Measurements from ENCODE around the gene RBM14. TPM values are rescaled to one million over a fixed set of nuclear protein-coding genes. Genes with fewer than 3 reads are reported as not detected.

The RBM14 gene
- total RNA-seq, 1 donor from 2014 or later = 23.5 TPM

- H3K27me3 ChIP-seq (ENCODE audit: control insufficient read depth in 3 of 3, insufficient read depth in 3 of 3, low read length in 3 of 3) = no peaks in the 10 kb centered on the region
- no peaks in the 10 kb centered on the region for H3K9me3 ChIP-seq (ENCODE audit: control insufficient read depth in 3 of 3, low read length in 3 of 3)
- H3K4me3 ChIP-seq (ENCODE audit: low read length in 3 of 3) = no peak overlapping the region
Observed at GRCh38 chr11:66609721-66610617, 6.5 kb upstream of the RBM14 start.

DNA sequence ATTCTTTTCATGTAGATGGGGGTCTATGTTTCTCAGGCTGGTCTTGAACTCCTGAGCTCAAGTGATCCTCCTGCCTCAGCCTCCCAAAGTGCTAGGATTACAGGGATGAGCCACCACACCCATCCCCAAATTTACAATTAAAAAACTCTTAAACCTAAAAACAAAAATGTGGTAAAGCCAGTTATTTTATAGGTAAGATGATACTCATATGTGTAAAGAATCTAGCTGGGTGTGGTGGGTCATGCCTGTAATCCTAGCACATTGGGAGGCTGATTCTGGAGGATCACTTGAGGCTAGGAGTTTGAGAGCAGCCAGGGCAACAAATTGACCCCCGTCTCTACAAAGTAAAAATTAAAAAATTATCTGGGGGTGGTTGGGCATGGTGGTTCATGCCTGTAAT lies 4.0 kb upstream of the RBM14 start:
- no peaks in the 10 kb centered on the region for H3K9me3 ChIP-seq (ENCODE audit: control insufficient read depth in 3 of 3, low read length in 3 of 3)
- no peak overlapping the region for H3K27ac ChIP-seq (ENCODE audit: low read depth, low read length)
- H3K4me1 ChIP-seq (ENCODE audit: control insufficient read depth in 3 of 3, insufficient read depth in 3 of 3, low read length in 3 of 3) = peaks cover 1 to 9% (median 6%) of the 10 kb centered on the region in 3 donors
- H3K36me3 ChIP-seq (ENCODE audit: control insufficient read depth in 3 of 3, insufficient read depth in 3 of 3, low read length in 3 of 3) = peaks cover 0 to 2% (median 0%) of the 10 kb centered on the region in 3 donors
- H3K27me3 ChIP-seq (ENCODE audit: control insufficient read depth in 3 of 3, insufficient read depth in 3 of 3, low read length in 3 of 3) = no peaks in the 10 kb centered on the region
- no peak overlapping the region for H3K9ac ChIP-seq (ENCODE audit: low read depth in 1 of 3, low read length in 3 of 3)
- H3K4me3 ChIP-seq (ENCODE audit: low read length in 3 of 3) = no peak overlapping the region

More at GRCh38 chr11:66609721-66610617, 6.5 kb upstream of the RBM14 start:
- no peak overlapping the region for H3K27ac ChIP-seq (ENCODE audit: low read depth, low read length)
- no peaks in the 10 kb centered on the region for H3K4me1 ChIP-seq (ENCODE audit: control insufficient read depth in 3 of 3, insufficient read depth in 3 of 3, low read length in 3 of 3)
- H3K9ac ChIP-seq (ENCODE audit: low read depth in 1 of 3, low read length in 3 of 3) = no peak overlapping the region
- peaks cover 12 to 20% (median 16%) of the 10 kb centered on the region in 3 donors for H3K36me3 ChIP-seq (ENCODE audit: control insufficient read depth in 3 of 3, insufficient read depth in 3 of 3, low read length in 3 of 3)

DNA sequence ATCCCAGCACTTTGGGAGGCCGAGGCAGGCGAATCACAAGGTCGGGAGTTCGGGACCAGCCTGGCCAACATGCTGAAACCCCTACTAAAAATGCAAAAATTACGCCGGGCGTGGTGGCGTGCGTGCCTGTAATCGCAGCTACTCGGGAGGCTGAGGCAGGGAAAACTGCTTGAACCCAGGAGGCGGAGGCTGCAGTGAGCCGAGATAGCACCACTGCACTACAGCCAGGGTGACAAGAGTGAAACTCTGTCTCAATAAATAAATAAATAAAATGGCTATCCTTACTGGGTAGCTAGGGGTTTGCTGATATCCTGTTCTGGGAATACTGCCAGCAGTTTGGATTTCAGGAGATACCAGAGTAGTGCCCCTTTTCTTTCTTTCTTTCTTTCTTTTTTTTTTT lies 2.4 kb upstream of the RBM14 start:
- H3K36me3 ChIP-seq (ENCODE audit: control insufficient read depth in 3 of 3, insufficient read depth in 3 of 3, low read length in 3 of 3) = peaks cover 0 to 2% (median 0%) of the 10 kb centered on the region in 3 donors
- H3K9ac ChIP-seq (ENCODE audit: low read depth in 1 of 3, low read length in 3 of 3) = no peak overlapping the region
- H3K4me3 ChIP-seq (ENCODE audit: low read length in 3 of 3) = no peak overlapping the region
- peaks cover 17 to 26% (median 21%) of the 10 kb centered on the region in 3 donors for H3K4me1 ChIP-seq (ENCODE audit: control insufficient read depth in 3 of 3, insufficient read depth in 3 of 3, low read length in 3 of 3)
- H3K9me3 ChIP-seq (ENCODE audit: control insufficient read depth in 3 of 3, low read length in 3 of 3) = no peaks in the 10 kb centered on the region
- no peaks in the 10 kb centered on the region for H3K27me3 ChIP-seq (ENCODE audit: control insufficient read depth in 3 of 3, insufficient read depth in 3 of 3, low read length in 3 of 3)
- no peak overlapping the region for H3K27ac ChIP-seq (ENCODE audit: low read depth, low read length)

- Histone ChIP-seq H3K9ac (ENCODE audit: low read depth in 1 of 3, low read length in 3 of 3) (peak overlapping the region; percentile 99), H3K36me3 (ENCODE audit: control insufficient read depth in 3 of 3, insufficient read depth in 3 of 3, low read length in 3 of 3) (peaks cover 0 to 4% (median 0%) of the 10 kb centered on the region in 3 donors), H3K4me3 (ENCODE audit: low read length in 3 of 3) (peak overlapping the region; percentile 96 to 100 (median 99)), H3K27ac (ENCODE audit: low read depth, low read length) (peak overlapping the region; percentile 96), H3K4me1 (ENCODE audit: control insufficient read depth in 3 of 3, insufficient read depth in 3 of 3, low read length in 3 of 3) (peaks cover 30 to 43% (median 34%) of the 10 kb centered on the region in 3 donors), H3K27me3 (ENCODE audit: control insufficient read depth in 3 of 3, insufficient read depth in 3 of 3, low read length in 3 of 3) (no peaks in the 10 kb centered on the region), H3K9me3 (ENCODE audit: control insufficient read depth in 3 of 3, low read length in 3 of 3) (no peaks in the 10 kb centered on the region)
Observed at GRCh38 chr11:66617155-66617834, 865 bp downstream of the RBM14 start.

- H3K36me3 ChIP-seq (ENCODE audit: control insufficient read depth in 3 of 3, insufficient read depth in 3 of 3, low read length in 3 of 3) = peaks cover 7 to 14% (median 10%) of the 10 kb centered on the region in 3 donors
- peak overlapping the region; percentile 96 for H3K27ac ChIP-seq (ENCODE audit: low read depth, low read length)
- peaks cover 46 to 61% (median 52%) of the 10 kb centered on the region in 3 donors for H3K4me1 ChIP-seq (ENCODE audit: control insufficient read depth in 3 of 3, insufficient read depth in 3 of 3, low read length in 3 of 3)
- H3K9ac ChIP-seq (ENCODE audit: low read depth in 1 of 3, low read length in 3 of 3) = peak overlapping the region; percentile 8 to 99 (median 28)
- H3K9me3 ChIP-seq (ENCODE audit: control insufficient read depth in 3 of 3, low read length in 3 of 3) = no peaks in the 10 kb centered on the region
- H3K4me3 ChIP-seq (ENCODE audit: low read length in 3 of 3) = peak overlapping the region; percentile 14 to 100 (median 96)
- no peaks in the 10 kb centered on the region for H3K27me3 ChIP-seq (ENCODE audit: control insufficient read depth in 3 of 3, insufficient read depth in 3 of 3, low read length in 3 of 3)
Observed at GRCh38 chr11:66619080-66619554, 2.7 kb downstream of the RBM14 start.

DNA sequence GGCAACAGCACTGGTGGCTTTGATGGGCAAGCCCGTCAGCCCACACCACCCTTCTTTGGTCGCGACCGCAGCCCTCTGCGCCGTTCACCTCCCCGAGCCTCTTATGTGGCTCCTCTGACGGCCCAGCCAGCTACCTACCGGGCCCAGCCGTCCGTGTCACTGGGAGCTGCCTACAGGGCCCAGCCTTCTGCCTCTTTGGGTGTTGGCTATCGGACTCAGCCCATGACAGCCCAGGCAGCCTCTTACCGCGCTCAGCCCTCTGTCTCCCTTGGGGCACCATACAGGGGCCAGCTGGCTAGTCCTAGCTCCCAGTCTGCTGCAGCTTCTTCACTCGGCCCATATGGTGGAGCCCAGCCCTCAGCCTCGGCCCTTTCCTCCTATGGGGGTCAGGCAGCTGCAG lies 8.0 kb downstream of the RBM14 start:
- no peak overlapping the region for H3K4me3 ChIP-seq (ENCODE audit: low read length in 3 of 3)
- peaks cover 27 to 46% (median 35%) of the 10 kb centered on the region in 3 donors for H3K4me1 ChIP-seq (ENCODE audit: control insufficient read depth in 3 of 3, insufficient read depth in 3 of 3, low read length in 3 of 3)
- H3K27ac ChIP-seq (ENCODE audit: low read depth, low read length) = no peak overlapping the region
- no peaks in the 10 kb centered on the region for H3K27me3 ChIP-seq (ENCODE audit: control insufficient read depth in 3 of 3, insufficient read depth in 3 of 3, low read length in 3 of 3)
- H3K9me3 ChIP-seq (ENCODE audit: control insufficient read depth in 3 of 3, low read length in 3 of 3) = no peaks in the 10 kb centered on the region
- peaks cover 52 to 65% (median 53%) of the 10 kb centered on the region in 3 donors for H3K36me3 ChIP-seq (ENCODE audit: control insufficient read depth in 3 of 3, insufficient read depth in 3 of 3, low read length in 3 of 3)
- H3K9ac ChIP-seq (ENCODE audit: low read depth in 1 of 3, low read length in 3 of 3) = no peak overlapping the region

- Histone ChIP-seq H3K36me3 (ENCODE audit: control insufficient read depth in 3 of 3, insufficient read depth in 3 of 3, low read length in 3 of 3) (peaks cover 52 to 71% (median 60%) of the 10 kb centered on the region in 3 donors), H3K4me1 (ENCODE audit: control insufficient read depth in 3 of 3, insufficient read depth in 3 of 3, low read length in 3 of 3) (peaks cover 27 to 42% (median 35%) of the 10 kb centered on the region in 3 donors), H3K4me3 (ENCODE audit: low read length in 3 of 3) (no peak overlapping the region), H3K9me3 (ENCODE audit: control insufficient read depth in 3 of 3, low read length in 3 of 3) (no peaks in the 10 kb centered on the region), H3K9ac (ENCODE audit: low read depth in 1 of 3, low read length in 3 of 3) (no peak overlapping the region), H3K27me3 (ENCODE audit: control insufficient read depth in 3 of 3, insufficient read depth in 3 of 3, low read length in 3 of 3) (no peaks in the 10 kb centered on the region), H3K27ac (ENCODE audit: low read depth, low read length) (no peak overlapping the region)
Observed at GRCh38 chr11:66625041-66625751, 8.8 kb downstream of the RBM14 start.

GRCh38 chr11:66625752-66626149 lies 9.3 kb downstream of the RBM14 start:
- Histone ChIP-seq H3K36me3 (ENCODE audit: control insufficient read depth in 3 of 3, insufficient read depth in 3 of 3, low read length in 3 of 3) (peaks cover 52 to 71% (median 60%) of the 10 kb centered on the region in 3 donors), H3K9ac (ENCODE audit: low read depth in 1 of 3, low read length in 3 of 3) (no peak overlapping the region), H3K4me3 (ENCODE audit: low read length in 3 of 3) (no peak overlapping the region), H3K9me3 (ENCODE audit: control insufficient read depth in 3 of 3, low read length in 3 of 3) (no peaks in the 10 kb centered on the region), H3K27ac (ENCODE audit: low read depth, low read length) (no peak overlapping the region), H3K4me1 (ENCODE audit: control insufficient read depth in 3 of 3, insufficient read depth in 3 of 3, low read length in 3 of 3) (peaks cover 27 to 42% (median 35%) of the 10 kb centered on the region in 3 donors), H3K27me3 (ENCODE audit: control insufficient read depth in 3 of 3, insufficient read depth in 3 of 3, low read length in 3 of 3) (no peaks in the 10 kb centered on the region)

- Histone ChIP-seq H3K36me3 (ENCODE audit: control insufficient read depth in 3 of 3, insufficient read depth in 3 of 3, low read length in 3 of 3) (peaks cover 52 to 71% (median 60%) of the 10 kb centered on the region in 3 donors), H3K4me1 (ENCODE audit: control insufficient read depth in 3 of 3, insufficient read depth in 3 of 3, low read length in 3 of 3) (peaks cover 22 to 37% (median 28%) of the 10 kb centered on the region in 3 donors), H3K9ac (ENCODE audit: low read depth in 1 of 3, low read length in 3 of 3) (no peak overlapping the region), H3K27me3 (ENCODE audit: control insufficient read depth in 3 of 3, insufficient read depth in 3 of 3, low read length in 3 of 3) (no peaks in the 10 kb centered on the region), H3K9me3 (ENCODE audit: control insufficient read depth in 3 of 3, low read length in 3 of 3) (no peaks in the 10 kb centered on the region), H3K27ac (ENCODE audit: low read depth, low read length) (no peak overlapping the region), H3K4me3 (ENCODE audit: low read length in 3 of 3) (no peak overlapping the region)
Observed at GRCh38 chr11:66626382-66626781, 10.0 kb downstream of the RBM14 start.

All from skeletal muscle tissue (tissue), 4 donors.